Measurements from ENCODE around the gene ZSWIM3.

The ZSWIM3 gene

GRCh38 chr20:45863543-45864470 is 6.4 kb downstream of the ZSWIM3 start:
- no peak for DNase-seq
- Histone ChIP-seq H3K4me3 (ENCODE audit: low read length) (no peak overlapping the region), H3K27me3 (replicated peaks; ENCODE audit: insufficient read depth, low read length) (no peaks in the 10 kb centered on the region), H4K20me1 (ENCODE audit: insufficient read depth, low read length) (no peaks in the 10 kb centered on the region), H3K4me1 (ENCODE audit: low read length) (no peaks in the 10 kb centered on the region), H3K4me2 (ENCODE audit: low read depth, low read length) (no peak overlapping the region), H3F3A (ENCODE audit: insufficient read depth, low read length) (no peaks in the 10 kb centered on the region), H3K9me2 (replicated peaks; ENCODE audit: insufficient read depth, low read length) (no peaks in the 10 kb centered on the region), H2AFZ (ENCODE audit: low read length) (no peak overlapping the region), H3K9me3 (replicated peaks; ENCODE audit: insufficient read depth, low read length) (no peaks in the 10 kb centered on the region), H3K36me3 (replicated peaks; ENCODE audit: insufficient read depth, low read length) (no peaks in the 10 kb centered on the region), H3K9ac (ENCODE audit: low read length) (no peak overlapping the region), H3K79me2 (ENCODE audit: low read length) (0 out of 2 replicates have a peak, but pooled peaks cover 3% of the 10 kb centered on the region), H3K27ac (ENCODE audit: low read length) (no peak overlapping the region)
- TF ChIP-seq CTCF (IDR thresholded peaks at IDR 0.05; ENCODE audit: low read length), result no peak
- TF ChIP-seq EZH2 (optimal IDR thresholded peaks at IDR 0.05; ENCODE audit: low read depth, low read length), result no peak
- TF ChIP-seq EZH2phosphoT487 (IDR thresholded peaks at IDR 0.05; ENCODE audit: low read length), result no peak

GRCh38 chr20:45866454-45866853 is 9.0 kb downstream of the ZSWIM3 start:
- no peaks in the 10 kb centered on the region for H3K9me3 ChIP-seq (replicated peaks; ENCODE audit: insufficient read depth, low read length)
- H3K9ac ChIP-seq (ENCODE audit: low read length), result no peak overlapping the region
- H3K4me1 ChIP-seq (ENCODE audit: low read length), result no peaks in the 10 kb centered on the region
- no peak overlapping the region for H2AFZ ChIP-seq (ENCODE audit: low read length)
- no peak overlapping the region for H3K4me3 ChIP-seq (ENCODE audit: low read length)
- TF ChIP-seq CTCF (IDR thresholded peaks at IDR 0.05; ENCODE audit: low read length) (no peak), EZH2 (optimal IDR thresholded peaks at IDR 0.05; ENCODE audit: low read depth, low read length) (no peak), EZH2phosphoT487 (IDR thresholded peaks at IDR 0.05; ENCODE audit: low read length) (no peak)
- no peaks in the 10 kb centered on the region for H3K36me3 ChIP-seq (replicated peaks; ENCODE audit: insufficient read depth, low read length)
- no peaks in the 10 kb centered on the region for H3F3A ChIP-seq (ENCODE audit: insufficient read depth, low read length)
- no peaks in the 10 kb centered on the region for H4K20me1 ChIP-seq (ENCODE audit: insufficient read depth, low read length)
- H3K27ac ChIP-seq (ENCODE audit: low read length), result no peak overlapping the region
- no peaks in the 10 kb centered on the region for H3K9me2 ChIP-seq (replicated peaks; ENCODE audit: insufficient read depth, low read length)
- no peaks in the 10 kb centered on the region for H3K27me3 ChIP-seq (replicated peaks; ENCODE audit: insufficient read depth, low read length)
- DNase-seq, result no peak
- H3K79me2 ChIP-seq (ENCODE audit: low read length), result no peaks in the 10 kb centered on the region
- H3K4me2 ChIP-seq (ENCODE audit: low read depth, low read length), result no peak overlapping the region

- H3K4me1 ChIP-seq (ENCODE audit: low read length), result no peaks in the 10 kb centered on the region
- H3K4me3 ChIP-seq (ENCODE audit: low read length), result no peak overlapping the region
- H3F3A ChIP-seq (ENCODE audit: insufficient read depth, low read length), result no peaks in the 10 kb centered on the region
- H2AFZ ChIP-seq (ENCODE audit: low read length), result no peak overlapping the region
- no peak overlapping the region for H3K9ac ChIP-seq (ENCODE audit: low read length)
- TF ChIP-seq EZH2 (optimal IDR thresholded peaks at IDR 0.05; ENCODE audit: low read depth, low read length) (no peak), EZH2phosphoT487 (IDR thresholded peaks at IDR 0.05; ENCODE audit: low read length) (no peak), CTCF (IDR thresholded peaks at IDR 0.05; ENCODE audit: low read length) (no peak)
- no peaks in the 10 kb centered on the region for H3K36me3 ChIP-seq (replicated peaks; ENCODE audit: insufficient read depth, low read length)
- H3K4me2 ChIP-seq (ENCODE audit: low read depth, low read length), result no peak overlapping the region
- H3K27me3 ChIP-seq (replicated peaks; ENCODE audit: insufficient read depth, low read length), result no peaks in the 10 kb centered on the region
- H3K9me2 ChIP-seq (replicated peaks; ENCODE audit: insufficient read depth, low read length), result no peaks in the 10 kb centered on the region
- no peaks in the 10 kb centered on the region for H3K79me2 ChIP-seq (ENCODE audit: low read length)
- no peak for DNase-seq
- H3K27ac ChIP-seq (ENCODE audit: low read length), result no peak overlapping the region
- H3K9me3 ChIP-seq (replicated peaks; ENCODE audit: insufficient read depth, low read length), result no peaks in the 10 kb centered on the region
- H4K20me1 ChIP-seq (ENCODE audit: insufficient read depth, low read length), result no peaks in the 10 kb centered on the region
Measured at GRCh38 chr20:45867136-45867818, 9.9 kb downstream of the ZSWIM3 start.
